NT2/D1 (cell line): ENCODE measurements around the gene PSMG2.

Experiments
- SUZ12 ChIP-seq: IDR thresholded peaks from 2 replicates; pipeline ENCODE4 v1.6.1; 2011; ENCODE audit not compliant: insufficient read length, insufficient read depth; ENCODE audit errors: extremely low read depth
- ZNF274 ChIP-seq: IDR thresholded peaks from 2 replicates; pipeline ENCODE4 v1.6.1; 2011; ENCODE audit warnings: mild to moderate bottlenecking, low read depth, low read length

DNA sequence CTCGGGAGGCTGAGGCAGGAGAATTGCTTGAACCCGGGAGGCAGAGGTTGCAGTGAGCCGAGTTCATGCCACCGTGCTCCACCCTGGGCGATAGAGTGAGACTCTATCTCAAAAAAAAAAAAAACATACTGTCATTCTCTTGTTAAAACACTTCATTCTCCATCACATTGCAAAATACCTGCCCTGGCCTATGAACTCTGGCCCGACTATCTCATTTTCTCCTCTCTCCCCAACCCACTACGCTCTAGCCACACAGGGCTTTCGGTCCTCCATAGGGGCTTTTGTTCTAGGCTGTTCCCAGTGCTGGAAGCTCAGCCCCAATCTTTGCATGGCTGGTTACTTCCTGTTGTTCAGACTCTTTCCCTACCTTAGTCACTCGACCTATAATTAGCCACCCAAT is 10.6 kb upstream of the PSMG2 start:
- TF ChIP-seq SUZ12 (no peak), ZNF274 (no peak)
